Measurements from ENCODE around the gene CA10.
A peak's percentile ranks its signal among the peaks of the same experiment; 100 is the strongest.

CA10 gene

DNA sequence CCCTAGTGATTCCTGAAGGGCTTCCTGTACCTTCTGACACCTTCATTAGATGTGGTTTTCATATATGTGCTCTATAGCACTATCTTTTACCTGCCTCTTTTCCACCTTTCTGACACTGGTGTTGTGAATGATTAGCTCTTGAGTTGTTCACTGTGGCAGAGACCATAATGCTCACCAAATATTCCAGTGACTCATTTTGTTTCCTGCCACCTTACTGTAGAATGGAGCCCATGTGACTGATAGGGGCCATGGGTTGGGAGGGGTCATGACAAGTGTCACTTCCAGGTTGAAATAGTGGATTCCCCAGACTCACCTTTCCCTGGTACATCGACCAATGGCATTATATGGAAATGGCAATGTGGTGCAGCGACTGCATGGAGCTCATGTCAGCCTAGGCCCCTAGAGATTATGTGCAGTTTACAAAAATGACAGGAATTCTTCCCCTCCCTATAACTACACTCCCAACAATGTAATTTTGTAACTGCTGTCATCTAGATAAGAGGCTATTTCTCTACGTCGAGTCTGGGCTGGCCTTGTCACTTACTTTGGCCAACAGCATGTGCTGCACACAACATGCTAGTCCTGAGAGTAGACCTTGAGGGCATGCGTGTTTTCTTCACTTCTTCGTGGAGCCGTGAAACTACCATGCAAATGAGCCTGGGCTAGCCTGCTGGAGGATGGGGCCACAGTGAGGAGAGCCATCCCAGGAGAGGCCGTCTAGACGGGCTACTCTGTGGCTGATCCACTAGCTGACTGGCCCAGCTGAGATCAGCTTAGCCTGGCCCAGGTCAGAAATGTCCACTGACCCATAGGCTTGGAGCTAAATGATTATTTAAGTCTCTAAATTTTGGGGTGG, 409.5 kb downstream of the CA10 start:
- no peaks in the 10 kb centered on the region for H3K9me3 ChIP-seq (ENCODE audit: control insufficient read depth, insufficient read depth, low read length)
- H3K36me3 ChIP-seq (ENCODE audit: control insufficient read depth, insufficient read depth, low read length) = no peaks in the 10 kb centered on the region
- no peaks in the 10 kb centered on the region for H3K27me3 ChIP-seq (ENCODE audit: control insufficient read depth, insufficient read depth, low read length)
- no peak overlapping the region for H3K9ac ChIP-seq (ENCODE audit: low read depth, low read length)
- H3K4me3 ChIP-seq (ENCODE audit: low read depth, low read length) = no peak overlapping the region
- no peak overlapping the region for H3K27ac ChIP-seq (ENCODE audit: low read depth, low read length)
- H3K4me1 ChIP-seq (ENCODE audit: control insufficient read depth, insufficient read depth, low read length) = peaks cover 15% of the 10 kb centered on the region

DNA sequence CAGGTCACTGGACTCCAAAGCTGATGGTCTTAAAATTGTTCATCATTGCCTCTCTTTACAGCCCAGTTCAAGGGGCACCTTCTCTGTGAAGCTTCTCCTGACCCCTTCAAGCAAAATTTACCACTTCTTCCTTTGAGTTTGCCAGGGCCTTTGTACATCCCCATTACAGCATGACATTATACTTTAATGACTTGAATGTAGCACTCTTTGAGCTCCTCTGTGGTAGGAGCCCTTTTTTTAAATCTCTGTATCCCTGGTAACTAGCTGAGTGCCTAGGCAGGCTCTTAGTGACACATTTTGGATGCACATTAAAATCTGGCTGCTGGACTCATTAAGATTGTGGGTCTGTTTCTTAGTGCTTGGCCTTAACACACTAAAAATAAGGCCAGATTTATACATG, 412.1 kb downstream of the CA10 start:
- peaks cover 21% of the 10 kb centered on the region for H3K4me1 ChIP-seq (ENCODE audit: control insufficient read depth, insufficient read depth, low read length)

DNA sequence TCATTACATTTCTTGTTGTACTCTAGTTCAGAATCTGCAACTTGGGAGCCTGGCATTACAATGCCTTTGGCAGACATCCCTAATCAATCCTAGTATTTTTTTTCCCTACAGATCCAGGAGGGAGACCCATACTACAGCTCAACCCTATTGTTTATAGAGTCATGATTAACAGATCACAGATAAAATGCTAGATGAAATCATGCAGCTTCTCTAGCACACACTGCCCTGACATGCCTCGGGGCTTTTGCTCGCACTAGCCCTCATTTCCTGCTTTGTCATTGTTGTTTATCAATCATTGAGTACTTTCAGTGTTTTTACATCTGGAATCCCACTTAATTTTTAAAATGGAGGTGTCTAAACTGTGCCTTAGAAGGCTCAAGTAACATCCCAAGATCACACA, 412.5 kb downstream of the CA10 start:
- no peaks in the 10 kb centered on the region for H3K36me3 ChIP-seq (ENCODE audit: control insufficient read depth, insufficient read depth, low read length)
- no peak overlapping the region for H3K4me3 ChIP-seq (ENCODE audit: low read depth, low read length)
- no peak overlapping the region for H3K9ac ChIP-seq (ENCODE audit: low read depth, low read length)
- no peak overlapping the region for H3K27ac ChIP-seq (ENCODE audit: low read depth, low read length)
- no peaks in the 10 kb centered on the region for H3K9me3 ChIP-seq (ENCODE audit: control insufficient read depth, insufficient read depth, low read length)
- H3K4me1 ChIP-seq (ENCODE audit: control insufficient read depth, insufficient read depth, low read length) = peaks cover 21% of the 10 kb centered on the region
- no peaks in the 10 kb centered on the region for H3K27me3 ChIP-seq (ENCODE audit: control insufficient read depth, insufficient read depth, low read length)

More for the DNA sequence above, 412.1 kb downstream of the CA10 start:
- Histone ChIP-seq H3K4me3 (ENCODE audit: low read depth, low read length) (no peak overlapping the region), H3K36me3 (ENCODE audit: control insufficient read depth, insufficient read depth, low read length) (no peaks in the 10 kb centered on the region), H3K27ac (ENCODE audit: low read depth, low read length) (no peak overlapping the region), H3K9me3 (ENCODE audit: control insufficient read depth, insufficient read depth, low read length) (no peaks in the 10 kb centered on the region), H3K9ac (ENCODE audit: low read depth, low read length) (no peak overlapping the region), H3K27me3 (ENCODE audit: control insufficient read depth, insufficient read depth, low read length) (no peaks in the 10 kb centered on the region)

DNA sequence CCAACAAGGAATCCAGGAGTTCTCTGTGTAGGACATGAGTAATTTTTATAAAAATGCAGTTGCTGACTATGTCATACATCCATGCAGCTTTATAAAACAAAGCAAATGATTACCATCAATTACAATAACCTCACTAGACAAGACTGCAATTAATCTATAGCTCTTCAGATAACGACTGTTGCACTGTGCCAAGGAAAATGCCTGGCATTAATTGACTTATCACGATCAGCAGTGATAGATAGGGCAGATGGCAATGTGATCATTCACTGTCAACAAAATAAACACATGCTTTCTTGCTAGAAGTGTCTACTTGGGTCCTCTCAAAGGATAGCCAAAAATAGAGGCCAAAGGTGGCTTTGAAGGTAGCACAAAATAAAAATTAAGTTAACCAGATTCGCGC, 415.0 kb downstream of the CA10 start:
- no peak overlapping the region for H3K9ac ChIP-seq (ENCODE audit: low read depth, low read length)
- no peaks in the 10 kb centered on the region for H3K27me3 ChIP-seq (ENCODE audit: control insufficient read depth, insufficient read depth, low read length)
- peaks cover 32% of the 10 kb centered on the region for H3K4me1 ChIP-seq (ENCODE audit: control insufficient read depth, insufficient read depth, low read length)
- no peak overlapping the region for H3K27ac ChIP-seq (ENCODE audit: low read depth, low read length)
- H3K36me3 ChIP-seq (ENCODE audit: control insufficient read depth, insufficient read depth, low read length) = no peaks in the 10 kb centered on the region
- H3K9me3 ChIP-seq (ENCODE audit: control insufficient read depth, insufficient read depth, low read length) = no peaks in the 10 kb centered on the region
- H3K4me3 ChIP-seq (ENCODE audit: low read depth, low read length) = no peak overlapping the region

DNA sequence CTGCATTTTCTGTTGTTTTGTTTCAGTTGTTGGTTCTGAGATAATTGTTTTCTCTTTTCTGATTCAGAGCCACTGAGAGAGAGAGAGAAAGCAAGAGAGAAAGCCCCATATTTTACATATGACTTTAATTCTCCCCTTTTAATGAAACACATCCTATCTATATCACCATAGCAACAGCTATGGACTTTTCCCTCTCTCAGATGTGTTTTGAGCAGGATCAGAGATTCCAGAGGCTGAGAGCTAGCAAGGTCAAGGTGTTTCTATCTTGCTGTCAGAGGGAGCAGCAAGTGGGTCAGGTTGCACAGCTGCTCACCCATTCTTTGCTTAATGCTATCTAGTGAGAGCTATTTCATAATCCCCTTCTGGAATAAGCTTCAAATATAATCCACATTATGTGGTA, 415.9 kb downstream of the CA10 start:
- Histone ChIP-seq H3K4me1 (ENCODE audit: control insufficient read depth, insufficient read depth, low read length) (peaks cover 32% of the 10 kb centered on the region), H3K9me3 (ENCODE audit: control insufficient read depth, insufficient read depth, low read length) (no peaks in the 10 kb centered on the region), H3K27me3 (ENCODE audit: control insufficient read depth, insufficient read depth, low read length) (no peaks in the 10 kb centered on the region), H3K9ac (ENCODE audit: low read depth, low read length) (no peak overlapping the region), H3K36me3 (ENCODE audit: control insufficient read depth, insufficient read depth, low read length) (no peaks in the 10 kb centered on the region), H3K27ac (ENCODE audit: low read depth, low read length) (no peak overlapping the region), H3K4me3 (ENCODE audit: low read depth, low read length) (no peak overlapping the region)

DNA sequence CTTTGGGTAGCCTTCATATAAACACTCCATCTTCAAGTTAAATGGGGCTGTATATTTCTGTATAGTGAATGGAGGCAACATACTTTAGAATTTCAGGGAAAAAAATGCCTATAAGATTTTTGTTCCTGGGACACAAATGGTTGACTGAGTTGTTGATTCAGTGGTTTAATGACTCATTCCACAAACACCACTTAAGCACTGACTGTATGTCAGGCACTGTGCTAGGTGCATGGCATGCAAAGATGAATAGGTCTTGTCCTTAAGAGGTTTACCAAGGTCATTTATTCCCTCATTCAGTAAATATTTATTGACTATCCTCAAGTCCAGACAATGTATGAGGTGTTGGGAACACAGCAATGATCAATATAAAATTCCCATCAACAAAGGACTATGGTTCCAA, 417.1 kb downstream of the CA10 start:
- H3K9me3 ChIP-seq (ENCODE audit: control insufficient read depth, insufficient read depth, low read length) = no peaks in the 10 kb centered on the region
- H3K27ac ChIP-seq (ENCODE audit: low read depth, low read length) = no peak overlapping the region
- no peak overlapping the region for H3K4me3 ChIP-seq (ENCODE audit: low read depth, low read length)
- H3K27me3 ChIP-seq (ENCODE audit: control insufficient read depth, insufficient read depth, low read length) = no peaks in the 10 kb centered on the region
- H3K36me3 ChIP-seq (ENCODE audit: control insufficient read depth, insufficient read depth, low read length) = no peaks in the 10 kb centered on the region
- H3K9ac ChIP-seq (ENCODE audit: low read depth, low read length) = no peak overlapping the region
- H3K4me1 ChIP-seq (ENCODE audit: control insufficient read depth, insufficient read depth, low read length) = peaks cover 32% of the 10 kb centered on the region

DNA sequence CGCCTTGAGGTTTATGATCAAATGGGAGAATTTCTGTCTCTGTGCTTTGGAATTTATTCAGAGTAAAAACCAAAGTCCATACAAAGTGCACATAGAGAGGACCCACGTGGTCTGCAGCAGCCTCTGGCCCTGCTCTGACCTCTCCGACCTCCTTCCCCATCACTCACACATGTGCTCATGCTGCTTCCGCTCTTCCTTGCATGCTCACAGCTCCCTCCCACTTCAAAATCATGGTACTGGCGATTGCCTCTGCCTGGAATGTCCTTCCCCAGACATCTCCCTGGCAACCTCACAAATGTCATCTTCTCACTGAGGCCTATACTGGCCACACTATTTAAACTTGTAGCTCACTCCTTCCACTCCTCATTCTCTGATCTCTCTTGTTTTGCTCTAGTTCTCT, 418.0 kb downstream of the CA10 start:
- Histone ChIP-seq H3K4me1 (ENCODE audit: control insufficient read depth, insufficient read depth, low read length) (peaks cover 27% of the 10 kb centered on the region), H3K36me3 (ENCODE audit: control insufficient read depth, insufficient read depth, low read length) (no peaks in the 10 kb centered on the region), H3K9me3 (ENCODE audit: control insufficient read depth, insufficient read depth, low read length) (no peaks in the 10 kb centered on the region), H3K4me3 (ENCODE audit: low read depth, low read length) (no peak overlapping the region), H3K27me3 (ENCODE audit: control insufficient read depth, insufficient read depth, low read length) (no peaks in the 10 kb centered on the region), H3K27ac (ENCODE audit: low read depth, low read length) (no peak overlapping the region), H3K9ac (ENCODE audit: low read depth, low read length) (no peak overlapping the region)

DNA sequence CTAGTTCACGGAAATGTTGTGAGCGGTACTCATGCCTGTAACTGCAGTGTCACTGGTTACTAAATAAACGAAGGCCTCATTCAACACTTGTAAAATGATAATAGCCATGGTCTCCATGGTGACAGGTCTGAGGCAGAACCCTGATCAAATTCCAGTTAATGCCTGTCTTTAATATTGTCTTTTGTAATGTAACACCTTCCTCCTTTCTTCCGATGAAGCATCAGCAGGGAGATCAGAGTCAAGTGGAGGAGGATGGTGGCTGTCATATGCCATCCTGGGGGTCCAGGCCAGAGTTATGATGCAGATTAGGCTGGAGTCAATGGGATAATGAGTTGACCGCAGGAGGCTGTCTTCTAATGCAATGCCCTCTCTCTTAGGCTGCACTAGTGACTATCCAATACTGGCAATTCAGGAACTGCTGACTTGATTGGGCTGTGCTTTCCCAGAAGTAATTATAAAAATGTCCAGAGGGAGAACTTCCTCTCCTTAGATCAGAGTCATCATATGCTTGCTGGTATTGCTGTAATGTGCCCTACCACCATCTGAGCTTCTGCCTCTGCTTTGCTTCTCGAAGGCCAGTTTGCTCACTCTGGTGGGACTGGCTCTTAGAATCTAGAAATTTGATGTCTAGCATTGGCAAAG, 419.1 kb downstream of the CA10 start:
- H3K36me3 ChIP-seq (ENCODE audit: control insufficient read depth, insufficient read depth, low read length) = no peaks in the 10 kb centered on the region
- H3K4me3 ChIP-seq (ENCODE audit: low read depth, low read length) = no peak overlapping the region
- no peaks in the 10 kb centered on the region for H3K9me3 ChIP-seq (ENCODE audit: control insufficient read depth, insufficient read depth, low read length)
- peak overlapping the region; percentile 42 for H3K27ac ChIP-seq (ENCODE audit: low read depth, low read length)
- H3K4me1 ChIP-seq (ENCODE audit: control insufficient read depth, insufficient read depth, low read length) = peaks cover 17% of the 10 kb centered on the region
- no peaks in the 10 kb centered on the region for H3K27me3 ChIP-seq (ENCODE audit: control insufficient read depth, insufficient read depth, low read length)
- no peak overlapping the region for H3K9ac ChIP-seq (ENCODE audit: low read depth, low read length)

DNA sequence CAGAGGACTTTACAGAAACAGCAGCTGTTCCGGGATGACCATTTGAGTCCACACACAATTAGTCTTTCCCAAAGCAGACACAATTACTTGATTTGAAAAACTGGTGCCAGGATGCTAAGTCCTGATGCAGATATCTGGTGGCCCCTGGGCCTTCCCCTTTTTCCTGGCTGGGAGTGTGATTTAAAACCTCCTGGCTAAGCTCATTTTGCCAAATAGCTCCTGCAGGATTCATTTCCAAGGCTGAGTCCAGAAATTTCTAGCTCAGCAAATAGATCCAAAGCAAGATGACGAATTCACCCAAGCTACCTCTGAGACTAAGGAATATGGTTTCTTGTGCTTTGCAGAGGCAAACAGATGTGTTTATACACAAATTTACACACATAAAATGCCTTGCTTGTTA, 422.2 kb downstream of the CA10 start:
- no peak overlapping the region for H3K27ac ChIP-seq (ENCODE audit: low read depth, low read length)
- H3K4me3 ChIP-seq (ENCODE audit: low read depth, low read length) = no peak overlapping the region
- peaks cover 15% of the 10 kb centered on the region for H3K4me1 ChIP-seq (ENCODE audit: control insufficient read depth, insufficient read depth, low read length)
- H3K27me3 ChIP-seq (ENCODE audit: control insufficient read depth, insufficient read depth, low read length) = no peaks in the 10 kb centered on the region
- H3K9ac ChIP-seq (ENCODE audit: low read depth, low read length) = no peak overlapping the region
- H3K9me3 ChIP-seq (ENCODE audit: control insufficient read depth, insufficient read depth, low read length) = no peaks in the 10 kb centered on the region
- H3K36me3 ChIP-seq (ENCODE audit: control insufficient read depth, insufficient read depth, low read length) = no peaks in the 10 kb centered on the region

DNA sequence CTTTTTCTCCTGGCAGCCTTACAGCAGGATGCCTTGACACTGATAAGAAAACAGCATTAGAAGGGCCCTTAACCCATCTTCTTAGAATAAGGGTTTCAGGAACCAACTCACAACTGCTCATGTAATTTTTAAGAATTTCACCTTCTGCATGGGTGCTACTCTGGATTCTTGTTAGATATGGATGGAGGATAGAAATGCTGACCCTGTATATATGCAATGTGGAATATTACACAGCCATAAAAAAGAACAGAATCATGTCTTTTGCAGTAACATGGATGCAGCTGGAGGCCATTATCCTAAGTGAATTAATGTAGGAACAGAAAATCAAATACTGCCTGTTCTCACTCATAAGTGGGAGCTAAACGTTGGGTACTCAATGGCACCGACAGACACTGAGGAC, 423.5 kb downstream of the CA10 start:
- Histone ChIP-seq H3K4me1 (ENCODE audit: control insufficient read depth, insufficient read depth, low read length) (peaks cover 15% of the 10 kb centered on the region), H3K4me3 (ENCODE audit: low read depth, low read length) (no peak overlapping the region), H3K9me3 (ENCODE audit: control insufficient read depth, insufficient read depth, low read length) (no peaks in the 10 kb centered on the region), H3K27ac (ENCODE audit: low read depth, low read length) (no peak overlapping the region), H3K9ac (ENCODE audit: low read depth, low read length) (no peak overlapping the region), H3K36me3 (ENCODE audit: control insufficient read depth, insufficient read depth, low read length) (no peaks in the 10 kb centered on the region), H3K27me3 (ENCODE audit: control insufficient read depth, insufficient read depth, low read length) (no peaks in the 10 kb centered on the region)

DNA sequence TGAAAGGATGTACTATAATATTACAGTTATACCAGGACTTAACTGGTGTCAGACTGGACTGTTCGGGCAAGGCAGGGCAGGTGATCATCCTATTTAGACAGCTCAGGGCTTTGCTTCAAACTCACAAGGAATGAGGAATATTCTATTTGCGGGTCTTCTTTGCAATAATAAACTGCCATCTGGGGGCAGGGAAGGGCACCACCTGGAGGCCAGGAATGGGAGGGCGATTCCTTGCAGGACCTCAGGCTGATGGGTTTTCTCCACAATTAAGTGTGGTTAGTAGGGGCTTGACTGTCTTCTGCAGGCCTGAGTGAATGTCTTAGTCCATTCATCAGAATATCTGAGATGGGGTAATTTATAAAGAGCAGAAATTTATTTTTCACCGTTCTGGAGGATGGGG, 424.1 kb downstream of the CA10 start:
- Histone ChIP-seq H3K36me3 (ENCODE audit: control insufficient read depth, insufficient read depth, low read length) (no peaks in the 10 kb centered on the region), H3K27me3 (ENCODE audit: control insufficient read depth, insufficient read depth, low read length) (no peaks in the 10 kb centered on the region), H3K9me3 (ENCODE audit: control insufficient read depth, insufficient read depth, low read length) (no peaks in the 10 kb centered on the region), H3K27ac (ENCODE audit: low read depth, low read length) (no peak overlapping the region), H3K4me1 (ENCODE audit: control insufficient read depth, insufficient read depth, low read length) (peaks cover 12% of the 10 kb centered on the region), H3K4me3 (ENCODE audit: low read depth, low read length) (no peak overlapping the region), H3K9ac (ENCODE audit: low read depth, low read length) (no peak overlapping the region)

Measured in HUES48 (cell line).